ENCODE data around the gene SFXN5.

The SFXN5 gene

DNA sequence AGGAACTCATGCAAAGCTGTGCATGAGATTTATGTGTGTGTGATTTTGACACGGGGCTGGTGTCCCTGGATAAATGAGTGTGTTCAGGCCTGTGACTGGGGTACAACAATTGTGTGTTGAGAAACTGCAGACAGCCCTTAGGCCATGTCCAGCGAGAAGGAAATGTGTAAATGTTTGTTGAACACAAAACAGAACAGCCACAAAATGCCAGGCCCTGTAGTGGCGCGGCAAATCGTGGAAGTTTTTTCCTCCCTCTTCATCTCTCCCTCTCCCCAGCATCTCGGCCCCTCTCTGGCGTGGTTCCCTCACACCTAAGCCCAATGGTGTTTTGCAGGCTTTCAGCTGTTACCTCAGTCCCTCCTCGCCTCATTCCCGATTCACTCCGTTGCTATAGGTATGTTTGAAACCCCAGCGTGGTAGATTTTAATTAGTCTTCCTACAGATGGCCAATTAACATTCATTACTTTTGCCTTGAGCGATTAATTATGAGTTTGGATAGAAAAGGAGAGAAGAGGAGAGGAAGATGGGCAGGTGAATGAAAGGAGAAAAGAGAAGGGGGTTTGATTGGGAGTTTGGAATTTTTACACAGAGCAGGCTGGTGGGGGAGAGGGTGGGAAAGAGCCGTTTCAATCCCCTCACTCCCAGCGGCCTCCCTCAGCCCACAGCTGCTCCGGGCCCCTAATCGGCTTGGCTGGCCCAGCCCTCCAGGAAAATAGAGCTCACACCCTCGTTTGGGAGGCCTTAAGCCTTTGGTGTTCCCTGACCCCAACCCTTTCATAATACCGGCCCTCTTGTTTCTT, 173.5 kb downstream of the SFXN5 start:
- no peak for DNase-seq (ENCODE audit: low read depth)

- DNase-seq (ENCODE audit: low read depth) = no peak
Observed at GRCh38 chr2:72896446-72896845, 175.1 kb downstream of the SFXN5 start.

DNA sequence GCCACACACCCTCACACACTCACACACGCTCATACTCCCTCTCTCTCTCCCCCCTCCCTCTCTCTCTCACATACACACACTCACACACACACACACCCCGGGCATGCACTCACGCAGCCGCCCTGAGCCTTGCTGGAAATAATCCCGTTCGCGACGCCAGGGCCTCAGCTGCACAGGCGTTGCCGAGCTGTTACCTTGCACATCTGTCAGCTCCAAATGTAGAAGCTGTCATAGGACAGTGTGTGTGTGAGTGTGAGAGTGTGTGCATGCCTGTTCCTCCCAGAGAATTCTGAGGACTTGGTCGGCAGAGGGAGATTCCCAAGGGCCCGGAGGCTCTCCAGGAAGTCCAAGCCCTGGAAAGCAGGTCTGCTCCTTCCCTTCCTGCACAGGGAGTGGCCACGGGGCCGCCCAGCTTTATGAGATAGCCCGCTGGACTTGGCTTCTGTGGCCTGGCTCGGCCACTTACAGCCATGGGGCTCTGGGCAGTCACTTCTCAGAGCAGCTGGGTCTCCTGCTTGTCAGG, 175.7 kb downstream of the SFXN5 start:
- DNase-seq (ENCODE audit: low read depth) = no peak

- no peak for DNase-seq (ENCODE audit: low read depth)
Observed at GRCh38 chr2:72895154-72895553, 176.4 kb downstream of the SFXN5 start.

DNA sequence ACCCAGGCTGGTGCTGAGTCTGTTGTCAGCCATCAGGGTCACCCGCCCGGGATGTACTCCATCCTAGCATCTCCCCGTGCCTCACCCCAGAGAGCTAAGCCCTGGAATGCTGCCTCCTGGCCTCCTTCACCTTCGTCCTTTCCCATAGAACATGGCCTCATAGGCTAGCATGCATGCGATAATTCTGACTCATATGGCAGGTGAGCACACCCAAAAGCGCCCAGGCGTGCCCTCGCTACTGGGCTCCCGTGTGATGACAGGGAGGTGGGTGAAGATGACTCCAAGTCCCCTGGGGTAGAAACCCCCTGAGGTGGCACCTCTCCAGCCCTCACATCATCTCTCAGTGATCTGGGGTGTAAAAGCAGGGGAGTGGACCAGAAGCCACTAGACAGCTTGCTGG, 177.0 kb downstream of the SFXN5 start:
- DNase-seq (ENCODE audit: low read depth) = no peak

GRCh38 chr2:72893594-72894319, 177.8 kb downstream of the SFXN5 start:
- DNase-seq (ENCODE audit: low read depth) = no peak

DNA sequence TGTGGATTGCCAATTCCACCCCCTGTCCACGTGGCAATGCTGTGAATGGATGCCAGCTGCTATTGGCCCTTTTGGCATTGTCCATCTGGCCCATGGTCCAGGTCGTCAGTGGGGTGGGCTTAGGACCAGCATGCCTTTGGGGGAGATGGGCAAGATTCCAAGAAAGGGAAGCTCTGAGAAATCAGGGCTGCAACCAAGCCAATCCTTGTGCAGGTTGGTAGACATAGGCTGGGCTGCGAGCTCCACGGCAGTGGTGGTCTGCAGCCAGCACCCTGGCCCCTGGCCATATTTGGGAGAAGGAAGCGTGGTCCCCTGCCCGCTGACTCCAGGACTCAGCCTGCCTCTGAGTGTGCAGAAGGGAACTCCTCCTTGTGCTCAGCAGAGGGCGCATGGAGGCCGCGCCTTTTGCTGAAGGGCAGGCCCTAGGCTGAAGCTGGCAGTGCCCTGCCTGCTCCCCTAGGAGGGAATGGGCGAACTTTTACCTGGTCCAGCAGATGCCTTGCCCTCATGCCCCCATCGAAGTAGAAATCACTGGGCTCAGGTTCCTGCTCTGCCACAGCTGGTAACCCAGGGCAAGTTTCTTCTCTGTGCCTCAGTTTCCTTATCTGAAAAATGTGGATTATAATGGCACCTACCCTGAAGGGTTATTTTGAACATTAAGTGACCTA, 178.9 kb downstream of the SFXN5 start:
- no peak for DNase-seq (ENCODE audit: low read depth)
